A673 (cell line): Measurements from ENCODE around the gene EFHB. TPM values are rescaled to one million over a fixed set of nuclear protein-coding genes. Genes with fewer than 3 reads are reported as not detected.

Experiments
- BruUV-seq: library from RNA; stranded (reverse); fragments of 400-500 nt; replicated peaks from 2 replicates; lab custom pipeline; 2021; lab: Mats Ljungman, UMichigan
- CTCF ChIA-PET: fragments of 300-600 bp; sonication (Branson Sonifier 250); formaldehyde crosslinking; loops from one replicate; lab custom pipeline; 2022; ENCODE audit warnings: antibody characterized with exemption; lab: Charles Lee
- POLR2A ChIA-PET: fragments of 300-600 bp; sonication (Branson Sonifier 250); formaldehyde crosslinking; loops from one replicate; lab custom pipeline; 2022; ENCODE audit warnings: antibody characterized with exemption; ENCODE audit not compliant: low non-redundant PET; lab: Charles Lee
- DNase-seq: peaks from one replicate; pipeline ENCODE4 v3.0.0-alpha.2; 2015; ENCODE audit warnings: low spot score
- H3K27ac ChIP-seq: fragments of 200-600 bp; sonication (generic); 2 replicates; pipeline ENCODE4 v1.5.1; 2016; ENCODE audit warnings: mixed run types, low read depth, mild to moderate bottlenecking, mixed read lengths, antibody characterized with exemption, low read length; ENCODE audit not compliant: poor library complexity, severe bottlenecking
- H3K27me3 ChIP-seq: fragments of 200-600 bp; sonication (generic); replicated peaks from 2 replicates; pipeline ENCODE4 v1.6.1; 2017; ENCODE audit warnings: mixed run types, low read depth, mild to moderate bottlenecking, mixed read lengths, antibody characterized with exemption, low read length; ENCODE audit not compliant: insufficient read depth, poor library complexity
- H3K36me3 ChIP-seq: fragments of 200-600 bp; sonication (generic); 2 replicates; pipeline ENCODE4 v1.6.1; 2016; ENCODE audit warnings: mixed run types, mild to moderate bottlenecking, mixed read lengths, antibody characterized with exemption, low read length; ENCODE audit not compliant: insufficient read depth, poor library complexity, severe bottlenecking
- H3K4me1 ChIP-seq: fragments of 200-600 bp; sonication (generic); 2 replicates; pipeline ENCODE4 v1.6.1; 2017; ENCODE audit warnings: mixed run types, mild to moderate bottlenecking, mixed read lengths, antibody characterized with exemption, low read length; ENCODE audit not compliant: insufficient read depth, poor library complexity, severe bottlenecking
- H3K4me3 ChIP-seq: fragments of 200-600 bp; sonication (generic); 2 replicates; pipeline ENCODE4 v1.5.1; 2016; ENCODE audit warnings: low read depth, mixed run types, mild to moderate bottlenecking, mixed read lengths, low read length; ENCODE audit not compliant: poor library complexity, severe bottlenecking
- H3K9me3 ChIP-seq: fragments of 200-600 bp; sonication (generic); 2 replicates; pipeline ENCODE4 v1.6.1; 2016; ENCODE audit warnings: mixed run types, low read depth, mild to moderate bottlenecking, mixed read lengths, antibody characterized with exemption, low read length; ENCODE audit not compliant: poor library complexity, severe bottlenecking
- CTCF ChIP-seq: fragments of 300-800, 200-600 bp; sonication (generic); conservative IDR thresholded peaks from 2 replicates; pipeline ENCODE4 v1.5.1; 2017; ENCODE audit warnings: low read depth, mild to moderate bottlenecking, antibody characterized with exemption, low read length, moderate library complexity, mixed read lengths
- EZH2 ChIP-seq: fragments of 200-600 bp; sonication (generic); IDR thresholded peaks from 2 replicates; pipeline ENCODE4 v1.6.1; 2017; ENCODE audit warnings: borderline replicate concordance, low read depth, mild to moderate bottlenecking, mixed read lengths, antibody characterized with exemption, low read length; ENCODE audit not compliant: poor library complexity, severe bottlenecking
- intact Hi-C: fragments of 100-400 bp; cut with micrococcal nuclease; formaldehyde crosslinking; loops from one replicate; pipeline ENCODE4 v1.10.0; 2022; ENCODE audit not compliant: unreplicated experiment
- total RNA-seq: library from RNA; stranded (reverse); gene quantifications from 2 replicates; pipeline ENCODE4 v1.2.3, GENCODE V29; 2021

EFHB gene
- total RNA-seq, 1 experiment from 2014 or later, result not detected

GRCh38 chr3:19917167-19917566 lies 16.9 kb downstream of the EFHB start:
- no TSS peak for BruUV-seq
- no peak overlapping the region for H3K4me3 ChIP-seq
- ChIA-PET POLR2A (no interaction called here), CTCF (no interaction called here)
- intact Hi-C loops, result no loop called here
- TF ChIP-seq EZH2, result no peak
- TF ChIP-seq CTCF, result no peak
- no peaks in the 10 kb centered on the region for H3K27me3 ChIP-seq
- no peak overlapping the region for H3K27ac ChIP-seq
- DNase-seq, result no peak
- H3K4me1 ChIP-seq, result no peaks in the 10 kb centered on the region
- no peaks in the 10 kb centered on the region for H3K36me3 ChIP-seq
- H3K9me3 ChIP-seq, result no peaks in the 10 kb centered on the region

GRCh38 chr3:19911452-19911851 lies 22.6 kb downstream of the EFHB start:
- Histone ChIP-seq H3K4me1 (no peaks in the 10 kb centered on the region), H3K27me3 (no peaks in the 10 kb centered on the region), H3K9me3 (peaks cover 5% of the 10 kb centered on the region), H3K27ac (no peak overlapping the region), H3K36me3 (no peaks in the 10 kb centered on the region), H3K4me3 (no peak overlapping the region)
- ChIA-PET CTCF (no interaction called here), POLR2A (no interaction called here)
- DNase-seq, result no peak
- no peak for TF ChIP-seq CTCF
- no peak for TF ChIP-seq EZH2
- no TSS peak for BruUV-seq
- intact Hi-C loops, result no loop called here

- intact Hi-C loops, result no loop called here
- Histone ChIP-seq H3K36me3 (no peaks in the 10 kb centered on the region), H3K27ac (no peak overlapping the region), H3K4me3 (no peak overlapping the region), H3K9me3 (peaks cover 8% of the 10 kb centered on the region), H3K4me1 (no peaks in the 10 kb centered on the region), H3K27me3 (no peaks in the 10 kb centered on the region)
- BruUV-seq, result no TSS peak
- DNase-seq, result no peak
- ChIA-PET CTCF (no interaction called here), POLR2A (no interaction called here)
- no peak for TF ChIP-seq EZH2
- TF ChIP-seq CTCF, result no peak
Observed at GRCh38 chr3:19907523-19907922, 26.5 kb downstream of the EFHB start.
